K562 (cell line): Measurements from ENCODE around the gene ZBTB22. TPM values are rescaled to one million over a fixed set of nuclear protein-coding genes. Genes with fewer than 3 reads are reported as not detected.

Experiments
- CHD4 ChIP-seq: fragments of 200-600 bp; sonication (generic); IDR thresholded peaks from 3 replicates; pipeline ENCODE4 v1.6.1; 2012; ENCODE audit warnings: low read depth, mild to moderate bottlenecking, mixed read lengths, low read length, inconsistent platforms; ENCODE audit not compliant: insufficient read depth, insufficient replicate concordance, poor library complexity, severe bottlenecking
- HDAC8 ChIP-seq: fragments of 450-650 bp; IDR thresholded peaks from 2 replicates; pipeline ENCODE4 v1.6.1; 2016; ENCODE audit warnings: mild to moderate bottlenecking, missing genetic modification characterization, moderate library complexity, missing compliant biosample characterization
- KAT8 ChIP-seq: fragments of 450-650 bp; IDR thresholded peaks from 2 replicates; pipeline ENCODE4 v1.6.1; 2016; ENCODE audit warnings: low read depth, mild to moderate bottlenecking
- MAFG ChIP-seq: fragments of 450-650 bp; conservative IDR thresholded peaks from 2 replicates; pipeline ENCODE4 v1.6.1; 2016; ENCODE audit warnings: missing genetic modification characterization, missing compliant biosample characterization
- NFXL1 ChIP-seq: fragments of 450-650 bp; formaldehyde crosslinking; IDR thresholded peaks from 2 replicates; pipeline ENCODE4 v1.4.0; 2021; ENCODE audit warnings: mild to moderate bottlenecking
- RHOXF2B ChIP-seq: fragments of 250-450 bp; sonication (Bioruptor Pico); conservative IDR thresholded peaks from 2 replicates; pipeline ENCODE4 v1.5.1; 2021
- SLC30A9 ChIP-seq: fragments of 250-450 bp; sonication (Bioruptor Pico); IDR thresholded peaks from 2 replicates; pipeline ENCODE4 v1.8.0; 2022; ENCODE audit warnings: mild to moderate bottlenecking, moderate library complexity
- SRF ChIP-seq, 2 experiments: fragments of 250-450, 450-650 bp in 1 of 2; sonication (Bioruptor Pico) in 1 of 2; sonication (generic) in 1 of 2; formaldehyde crosslinking; IDR thresholded peaks; 2 replicates each; pipeline versions ENCODE4 v1.5.0 to v1.5.1; 2020 to 2022; ENCODE audit warnings: mild to moderate bottlenecking in 1 of 2, missing genetic modification reagents in 1 of 2
- ZFPM2 ChIP-seq: fragments of 250-450 bp; sonication (Bioruptor Pico); IDR thresholded peaks from 2 replicates; pipeline ENCODE4 v1.5.1; 2022; ENCODE audit warnings: mild to moderate bottlenecking
- ZNF274 ChIP-seq: IDR thresholded peaks from 2 replicates; pipeline ENCODE4 v1.6.1; 2011; ENCODE audit warnings: low read depth, mild to moderate bottlenecking, low read length, moderate library complexity, borderline replicate concordance
- ZNF41 ChIP-seq: fragments of 250-450 bp; sonication (Bioruptor Pico); conservative IDR thresholded peaks from 2 replicates; pipeline ENCODE4 v1.4.0; 2020; ENCODE audit warnings: mild to moderate bottlenecking
- polyA plus RNA-seq, 8 experiments: library from polyadenylated mRNA; depleted of rRNA in 4 of 8; stranded (reverse) in 5 of 8; unstranded in 3 of 8; fragments of >200 nt; fragmentation: Nextera tagmentation in 2 of 8; fragmentation: Illumina TruSeq in 1 of 8; extraction: Ambion mirVana in 2 of 8; extraction: Trizol in 1 of 8; gene quantifications; 2 replicates each; pipeline versions ENCODE4 v1.2.1 to v1.2.3, GENCODE V29; 2011 to 2014; ENCODE audit warnings: inconsistent platforms in 1 of 8, missing spikeins in 1 of 8
- total RNA-seq, 7 experiments: library from RNA; depleted of rRNA in 6 of 7; stranded (reverse); fragments of >200 nt in 6 of 7; fragmentation: Illumina TruSeq in 2 of 7; extraction: Trizol in 2 of 7; gene quantifications; 2 replicates each; pipeline versions ENCODE4 v1.2.1 to v1.2.3, GENCODE V29; 2011 to 2021; ENCODE audit warnings: low replicate concordance in 1 of 7
- TF ChIP-seq, protein P1 (sequence below), 2 experiments: fragments of 450-650 bp in 1 of 2; IDR thresholded peaks; 2 replicates each; pipeline ENCODE4 v1.6.1; 2011 to 2017; ENCODE audit warnings: low read depth in 2 of 2, antibody characterized with exemption in 1 of 2, borderline replicate concordance in 1 of 2, low read length in 1 of 2, mild to moderate bottlenecking in 1 of 2, mixed read lengths in 1 of 2; ENCODE audit not compliant: control insufficient read depth in 1 of 2
- TF ChIP-seq, protein P2 (sequence below): fragments of 250-450 bp; sonication (Bioruptor Pico); IDR thresholded peaks from 2 replicates; pipeline ENCODE4 v1.4.0; 2020; ENCODE audit warnings: mild to moderate bottlenecking, moderate library complexity, borderline replicate concordance
- TF ChIP-seq, protein P3 (sequence below): fragments of 250-450 bp; sonication (Bioruptor Pico); IDR thresholded peaks from 2 replicates; pipeline ENCODE4 v1.5.0; 2020; ENCODE audit warnings: mild to moderate bottlenecking, borderline replicate concordance
- TF ChIP-seq, protein P4 (sequence below): fragments of 450-650 bp; IDR thresholded peaks from 2 replicates; pipeline ENCODE4 v1.6.1; 2016; ENCODE audit warnings: antibody characterized with exemption

Gene ZBTB22
- total and polyA plus RNA-seq, 9 of the 15 experiments (the other 6 are each of a cell fraction or from before 2014, with no cell fraction given): 0.21 to 11.9 (median 7.1) TPM

DNA sequence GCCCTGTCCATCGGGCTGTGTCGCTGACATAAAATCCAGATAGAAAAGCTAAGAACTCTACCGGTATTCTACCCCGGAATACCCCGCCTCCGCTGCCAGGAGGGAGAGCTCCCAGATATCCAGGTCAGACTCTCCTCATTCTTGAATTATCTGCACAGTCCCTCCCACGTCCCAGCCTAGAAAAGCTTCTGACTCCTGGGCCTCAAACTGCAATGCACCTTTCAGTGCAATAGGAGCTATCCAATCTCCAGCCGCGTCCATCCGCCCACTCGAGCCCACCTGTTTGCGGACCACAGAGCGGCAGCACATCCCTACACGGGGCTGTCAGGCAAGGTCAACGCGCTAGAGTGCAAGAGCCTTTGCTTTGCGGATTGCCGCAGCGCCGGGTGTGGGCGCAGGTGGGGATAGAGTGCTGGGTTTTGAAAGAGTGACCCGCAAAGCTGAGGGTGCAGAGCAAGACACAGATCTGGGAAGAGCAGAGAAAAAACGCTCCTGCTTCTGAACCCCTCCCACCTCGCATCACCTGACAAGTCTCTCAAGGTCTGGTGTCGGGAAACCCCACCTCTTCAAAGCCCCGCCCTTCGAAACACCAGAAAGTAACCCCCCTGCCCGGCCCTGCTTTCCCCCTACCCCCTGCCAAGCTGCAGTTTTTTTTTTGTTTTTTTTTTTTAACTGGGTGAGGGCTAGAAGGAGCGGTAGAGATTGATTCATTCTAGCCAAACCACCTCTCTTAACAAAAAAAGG lies 5.0 kb downstream of the ZBTB22 start (continued):
- TF ChIP-seq MAFG (tag) (no peak), ZNF274 (no peak), ZNF41 (CRISPR knock-in tag) (no peak), KAT8 (no peak), RHOXF2B (CRISPR knock-in tag) (no peak), NFXL1 (CRISPR knock-in tag) (no peak), HDAC8 (tag) (no peak), SRF (CRISPR knock-in tag; IDR thresholded peaks at IDR 0.05) (no peak), ZFPM2 (CRISPR knock-in tag) (no peak), SLC30A9 (CRISPR knock-in tag) (no peak), CHD4 (no peak)
- TF ChIP-seq, protein P1, sequence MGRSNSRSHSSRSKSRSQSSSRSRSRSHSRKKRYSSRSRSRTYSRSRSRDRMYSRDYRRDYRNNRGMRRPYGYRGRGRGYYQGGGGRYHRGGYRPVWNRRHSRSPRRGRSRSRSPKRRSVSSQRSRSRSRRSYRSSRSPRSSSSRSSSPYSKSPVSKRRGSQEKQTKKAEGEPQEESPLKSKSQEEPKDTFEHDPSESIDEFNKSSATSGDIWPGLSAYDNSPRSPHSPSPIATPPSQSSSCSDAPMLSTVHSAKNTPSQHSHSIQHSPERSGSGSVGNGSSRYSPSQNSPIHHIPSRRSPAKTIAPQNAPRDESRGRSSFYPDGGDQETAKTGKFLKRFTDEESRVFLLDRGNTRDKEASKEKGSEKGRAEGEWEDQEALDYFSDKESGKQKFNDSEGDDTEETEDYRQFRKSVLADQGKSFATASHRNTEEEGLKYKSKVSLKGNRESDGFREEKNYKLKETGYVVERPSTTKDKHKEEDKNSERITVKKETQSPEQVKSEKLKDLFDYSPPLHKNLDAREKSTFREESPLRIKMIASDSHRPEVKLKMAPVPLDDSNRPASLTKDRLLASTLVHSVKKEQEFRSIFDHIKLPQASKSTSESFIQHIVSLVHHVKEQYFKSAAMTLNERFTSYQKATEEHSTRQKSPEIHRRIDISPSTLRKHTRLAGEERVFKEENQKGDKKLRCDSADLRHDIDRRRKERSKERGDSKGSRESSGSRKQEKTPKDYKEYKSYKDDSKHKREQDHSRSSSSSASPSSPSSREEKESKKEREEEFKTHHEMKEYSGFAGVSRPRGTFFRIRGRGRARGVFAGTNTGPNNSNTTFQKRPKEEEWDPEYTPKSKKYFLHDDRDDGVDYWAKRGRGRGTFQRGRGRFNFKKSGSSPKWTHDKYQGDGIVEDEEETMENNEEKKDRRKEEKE (IDR thresholded peaks at IDR 0.05; ENCODE audit: borderline replicate concordance in 1 of 2, control insufficient read depth in 1 of 2, low read depth in 2 of 2, low read length in 1 of 2): no peak
- TF ChIP-seq, protein P2, sequence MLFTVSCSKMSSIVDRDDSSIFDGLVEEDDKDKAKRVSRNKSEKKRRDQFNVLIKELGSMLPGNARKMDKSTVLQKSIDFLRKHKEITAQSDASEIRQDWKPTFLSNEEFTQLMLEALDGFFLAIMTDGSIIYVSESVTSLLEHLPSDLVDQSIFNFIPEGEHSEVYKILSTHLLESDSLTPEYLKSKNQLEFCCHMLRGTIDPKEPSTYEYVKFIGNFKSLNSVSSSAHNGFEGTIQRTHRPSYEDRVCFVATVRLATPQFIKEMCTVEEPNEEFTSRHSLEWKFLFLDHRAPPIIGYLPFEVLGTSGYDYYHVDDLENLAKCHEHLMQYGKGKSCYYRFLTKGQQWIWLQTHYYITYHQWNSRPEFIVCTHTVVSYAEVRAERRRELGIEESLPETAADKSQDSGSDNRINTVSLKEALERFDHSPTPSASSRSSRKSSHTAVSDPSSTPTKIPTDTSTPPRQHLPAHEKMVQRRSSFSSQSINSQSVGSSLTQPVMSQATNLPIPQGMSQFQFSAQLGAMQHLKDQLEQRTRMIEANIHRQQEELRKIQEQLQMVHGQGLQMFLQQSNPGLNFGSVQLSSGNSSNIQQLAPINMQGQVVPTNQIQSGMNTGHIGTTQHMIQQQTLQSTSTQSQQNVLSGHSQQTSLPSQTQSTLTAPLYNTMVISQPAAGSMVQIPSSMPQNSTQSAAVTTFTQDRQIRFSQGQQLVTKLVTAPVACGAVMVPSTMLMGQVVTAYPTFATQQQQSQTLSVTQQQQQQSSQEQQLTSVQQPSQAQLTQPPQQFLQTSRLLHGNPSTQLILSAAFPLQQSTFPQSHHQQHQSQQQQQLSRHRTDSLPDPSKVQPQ (CRISPR knock-in tag): no peak
- TF ChIP-seq, protein P3, sequence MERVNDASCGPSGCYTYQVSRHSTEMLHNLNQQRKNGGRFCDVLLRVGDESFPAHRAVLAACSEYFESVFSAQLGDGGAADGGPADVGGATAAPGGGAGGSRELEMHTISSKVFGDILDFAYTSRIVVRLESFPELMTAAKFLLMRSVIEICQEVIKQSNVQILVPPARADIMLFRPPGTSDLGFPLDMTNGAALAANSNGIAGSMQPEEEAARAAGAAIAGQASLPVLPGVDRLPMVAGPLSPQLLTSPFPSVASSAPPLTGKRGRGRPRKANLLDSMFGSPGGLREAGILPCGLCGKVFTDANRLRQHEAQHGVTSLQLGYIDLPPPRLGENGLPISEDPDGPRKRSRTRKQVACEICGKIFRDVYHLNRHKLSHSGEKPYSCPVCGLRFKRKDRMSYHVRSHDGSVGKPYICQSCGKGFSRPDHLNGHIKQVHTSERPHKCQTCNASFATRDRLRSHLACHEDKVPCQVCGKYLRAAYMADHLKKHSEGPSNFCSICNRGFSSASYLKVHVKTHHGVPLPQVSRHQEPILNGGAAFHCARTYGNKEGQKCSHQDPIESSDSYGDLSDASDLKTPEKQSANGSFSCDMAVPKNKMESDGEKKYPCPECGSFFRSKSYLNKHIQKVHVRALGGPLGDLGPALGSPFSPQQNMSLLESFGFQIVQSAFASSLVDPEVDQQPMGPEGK (CRISPR knock-in tag): no peak
- TF ChIP-seq, protein P4, sequence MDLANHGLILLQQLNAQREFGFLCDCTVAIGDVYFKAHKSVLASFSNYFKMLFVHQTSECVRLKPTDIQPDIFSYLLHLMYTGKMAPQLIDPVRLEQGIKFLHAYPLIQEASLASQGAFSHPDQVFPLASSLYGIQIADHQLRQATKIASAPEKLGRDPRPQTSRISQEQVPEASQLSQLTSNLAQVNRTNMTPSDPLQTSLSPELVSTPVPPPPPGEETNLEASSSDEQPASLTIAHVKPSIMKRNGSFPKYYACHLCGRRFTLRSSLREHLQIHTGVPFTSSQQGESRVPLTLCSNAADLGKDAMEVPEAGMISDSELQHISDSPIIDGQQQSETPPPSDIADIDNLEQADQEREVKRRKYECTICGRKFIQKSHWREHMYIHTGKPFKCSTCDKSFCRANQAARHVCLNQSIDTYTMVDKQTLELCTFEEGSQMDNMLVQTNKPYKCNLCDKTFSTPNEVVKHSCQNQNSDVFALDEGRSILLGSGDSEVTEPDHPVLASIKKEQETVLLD: no peak
